Measurements from ENCODE around the gene VAC14.

VAC14 gene

DNA sequence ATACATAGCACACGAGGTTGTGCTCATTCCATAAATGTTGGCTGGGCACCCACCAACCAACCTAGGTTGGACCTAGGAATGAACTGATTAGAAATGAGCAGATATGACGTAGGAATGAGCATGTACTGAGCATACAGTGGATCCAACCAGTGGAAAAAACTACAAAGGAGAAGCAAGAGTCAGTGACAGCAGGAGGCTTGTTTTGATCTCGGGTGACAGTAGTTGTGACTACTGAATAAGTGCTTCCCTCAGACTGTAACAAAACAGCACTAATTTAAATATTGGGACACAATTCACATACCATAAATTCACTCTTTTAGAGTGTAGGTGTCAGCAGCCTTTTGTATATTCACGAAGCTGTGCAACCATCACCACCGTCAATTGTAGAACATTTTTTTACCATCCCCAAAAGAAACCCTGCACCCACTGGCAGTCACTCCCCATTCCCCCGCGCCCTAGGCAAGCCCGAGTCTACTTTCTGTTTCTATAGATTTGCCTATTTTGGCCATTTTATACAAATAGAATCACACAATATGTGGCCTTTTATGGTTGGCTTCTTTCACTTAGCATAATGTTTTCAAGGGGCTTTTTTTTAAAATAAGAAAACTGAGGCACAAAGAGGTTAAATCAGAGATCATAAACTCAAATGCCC is 7.0 kb downstream of the VAC14 start:
- Mint-ChIP-seq H3K9me3 (no peaks in the 10 kb centered on the region), H3K27me3 (no peaks in the 10 kb centered on the region), H3K4me1 (peaks cover 73% of the 10 kb centered on the region), H3K4me3 (peak overlapping the region; percentile 19), H3K27ac (peak overlapping the region; percentile 38), H3K36me3 (peaks cover 12% of the 10 kb centered on the region)
- peak; percentile 45 for ATAC-seq

DNA sequence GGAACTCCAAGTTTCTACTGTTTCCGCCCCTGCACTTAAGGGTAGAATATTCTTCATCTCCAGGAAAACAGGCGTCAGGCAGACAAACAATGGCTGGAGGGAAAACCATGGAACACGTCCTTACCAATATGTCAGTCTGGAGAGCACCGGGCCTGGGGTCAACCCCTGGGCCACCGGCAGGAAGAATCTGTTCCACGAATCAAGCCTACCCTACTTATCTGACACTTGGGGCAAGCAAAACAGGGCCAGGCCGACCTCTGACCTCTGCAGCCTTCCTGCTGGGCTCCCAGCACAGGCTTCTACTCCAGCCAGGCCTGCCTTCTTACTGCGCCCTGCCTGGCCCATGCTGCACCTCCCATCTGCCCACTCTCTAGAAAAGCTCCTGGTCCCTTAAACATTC is 10.1 kb downstream of the VAC14 start:
- H3K4me1 Mint-ChIP-seq: peaks cover 75% of the 10 kb centered on the region
- no peak for ATAC-seq
- no peaks in the 10 kb centered on the region for H3K9me3 Mint-ChIP-seq
- H3K4me3 Mint-ChIP-seq: no peak overlapping the region
- H3K36me3 Mint-ChIP-seq: peaks cover 36% of the 10 kb centered on the region
- no peaks in the 10 kb centered on the region for H3K27me3 Mint-ChIP-seq
- peak overlapping the region; percentile 46 for H3K27ac Mint-ChIP-seq

DNA sequence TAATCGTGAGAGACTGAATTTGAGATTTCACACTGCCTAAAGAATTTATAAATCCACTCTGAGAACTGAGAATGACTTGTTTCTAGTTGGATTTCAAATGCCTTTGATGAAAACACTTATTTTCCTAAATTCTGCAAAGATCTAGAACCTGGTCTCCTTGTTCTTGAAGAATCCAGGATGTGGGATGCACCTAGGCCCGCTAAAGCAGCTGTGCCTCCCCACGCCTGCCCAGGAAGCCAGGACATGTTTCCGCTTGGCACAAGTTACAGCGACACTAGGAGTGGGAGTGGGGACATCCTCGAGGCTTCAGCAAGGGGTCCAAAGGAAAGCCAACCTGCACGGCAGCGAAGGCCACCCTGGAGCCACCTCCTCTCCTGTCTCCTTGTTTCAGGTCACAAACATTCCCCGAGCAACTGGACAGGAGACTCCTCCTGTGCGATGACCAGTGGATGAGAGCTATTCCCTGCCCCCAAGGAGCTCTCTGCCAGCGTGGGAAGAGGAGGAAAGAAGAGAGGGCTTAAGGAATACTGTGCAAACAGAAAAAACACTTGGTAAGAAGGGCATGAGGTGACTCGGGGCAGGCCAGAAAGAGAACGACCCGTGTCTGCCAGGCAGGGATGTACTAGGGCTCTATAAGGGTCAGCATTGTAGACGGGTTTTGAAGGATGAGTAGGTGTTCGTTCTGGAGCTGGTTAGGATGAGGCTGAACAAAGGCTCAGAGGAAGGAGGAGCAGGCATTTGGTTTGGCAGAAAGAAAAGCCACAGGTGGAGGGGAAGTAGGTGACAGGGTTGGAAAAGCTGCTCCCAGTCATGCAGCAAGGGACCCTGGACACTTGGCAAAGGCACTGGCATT is 11.1 kb downstream of the VAC14 start:
- Mint-ChIP-seq H3K9me3 (no peaks in the 10 kb centered on the region), H3K4me3 (no peak overlapping the region), H3K27ac (no peak overlapping the region), H3K27me3 (no peaks in the 10 kb centered on the region), H3K4me1 (peaks cover 65% of the 10 kb centered on the region), H3K36me3 (peaks cover 46% of the 10 kb centered on the region)
- ATAC-seq: no peak

DNA sequence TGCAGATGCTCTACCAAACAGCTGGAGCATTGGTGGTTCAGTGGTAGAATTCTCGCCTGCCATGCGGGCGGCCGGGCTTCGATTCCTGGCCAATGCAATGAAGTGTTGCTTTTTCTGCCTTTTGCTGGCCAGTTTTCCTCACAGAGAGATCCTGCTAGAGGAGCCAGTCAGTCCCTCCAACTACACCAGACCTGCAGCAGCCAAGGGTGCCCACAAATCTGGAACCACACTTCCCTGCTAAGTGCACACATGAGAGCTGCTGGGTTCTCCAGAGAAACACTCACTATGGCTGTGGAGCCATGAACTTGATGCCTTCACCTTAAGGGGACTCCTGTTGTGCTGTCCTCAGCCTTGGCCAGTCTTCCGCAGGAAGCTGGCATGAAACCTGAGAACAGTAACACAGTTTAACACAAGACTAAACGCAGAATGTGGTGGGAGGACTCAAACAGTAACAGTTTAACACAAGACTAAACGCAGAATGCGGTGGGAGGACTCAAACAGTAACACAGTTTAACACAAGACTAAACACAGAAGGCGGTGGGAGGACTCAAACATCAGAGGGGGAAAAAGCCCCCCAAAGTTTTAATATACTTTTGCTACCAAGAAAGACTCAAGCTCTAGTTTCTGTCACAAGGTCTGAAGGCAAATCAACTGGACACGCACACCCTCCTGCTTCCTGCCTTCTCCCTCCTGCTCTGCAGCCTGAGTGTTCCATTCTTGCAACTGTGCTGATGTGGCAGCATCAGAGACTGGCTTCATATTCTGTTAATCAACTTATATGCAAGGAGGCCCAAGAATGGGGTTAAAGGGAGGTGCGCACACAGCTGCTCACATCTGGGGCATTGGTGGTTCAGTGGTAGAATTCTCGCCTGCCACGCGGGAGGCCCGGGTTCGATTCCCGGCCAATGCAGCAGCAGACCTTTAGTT is 12.0 kb downstream of the VAC14 start:
- Mint-ChIP-seq H3K4me1 (peaks cover 56% of the 10 kb centered on the region), H3K27me3 (no peaks in the 10 kb centered on the region), H3K36me3 (peaks cover 55% of the 10 kb centered on the region), H3K27ac (no peak overlapping the region), H3K4me3 (no peak overlapping the region), H3K9me3 (no peaks in the 10 kb centered on the region)
- no peak for ATAC-seq

DNA sequence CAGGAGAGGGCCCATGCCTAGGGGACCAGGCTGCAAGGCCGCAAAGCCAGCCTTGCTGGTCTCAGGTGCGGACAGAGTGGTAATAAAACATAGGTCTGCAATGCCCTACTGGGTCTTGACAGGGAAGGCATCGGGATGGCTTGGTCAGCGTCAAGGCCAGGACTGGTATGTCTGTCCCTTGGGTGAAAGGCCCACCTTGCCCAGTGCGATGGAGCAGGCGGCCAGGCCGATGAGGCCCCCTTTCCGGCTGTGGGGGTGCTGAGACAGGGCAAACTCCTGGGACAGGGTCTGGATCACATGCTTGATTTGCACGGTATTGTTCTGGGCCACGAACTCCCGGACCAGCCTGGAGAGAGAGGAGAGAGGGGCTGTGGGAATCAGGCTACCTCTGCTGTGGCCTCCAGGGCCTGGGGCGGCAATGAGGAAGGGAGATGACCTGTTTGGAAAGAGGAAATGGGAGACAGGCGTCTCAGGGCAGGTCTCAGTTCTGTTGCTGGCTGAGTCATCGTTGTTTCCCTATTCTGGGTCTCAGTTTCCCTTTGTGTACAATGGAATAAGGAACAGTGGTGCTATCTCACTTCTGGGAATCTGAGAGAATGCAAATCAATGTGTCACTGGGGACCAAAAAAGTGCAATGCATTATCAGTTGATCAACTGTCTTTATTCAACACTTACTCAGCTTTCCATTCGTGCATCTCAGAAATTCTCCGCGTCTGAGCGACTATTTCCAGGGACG is 14.8 kb downstream of the VAC14 start:
- Mint-ChIP-seq H3K4me1 (peaks cover 33% of the 10 kb centered on the region), H3K9me3 (no peaks in the 10 kb centered on the region), H3K27ac (peak overlapping the region; percentile 18), H3K27me3 (no peaks in the 10 kb centered on the region), H3K36me3 (peaks cover 82% of the 10 kb centered on the region), H3K4me3 (no peak overlapping the region)
- no peak for ATAC-seq

DNA sequence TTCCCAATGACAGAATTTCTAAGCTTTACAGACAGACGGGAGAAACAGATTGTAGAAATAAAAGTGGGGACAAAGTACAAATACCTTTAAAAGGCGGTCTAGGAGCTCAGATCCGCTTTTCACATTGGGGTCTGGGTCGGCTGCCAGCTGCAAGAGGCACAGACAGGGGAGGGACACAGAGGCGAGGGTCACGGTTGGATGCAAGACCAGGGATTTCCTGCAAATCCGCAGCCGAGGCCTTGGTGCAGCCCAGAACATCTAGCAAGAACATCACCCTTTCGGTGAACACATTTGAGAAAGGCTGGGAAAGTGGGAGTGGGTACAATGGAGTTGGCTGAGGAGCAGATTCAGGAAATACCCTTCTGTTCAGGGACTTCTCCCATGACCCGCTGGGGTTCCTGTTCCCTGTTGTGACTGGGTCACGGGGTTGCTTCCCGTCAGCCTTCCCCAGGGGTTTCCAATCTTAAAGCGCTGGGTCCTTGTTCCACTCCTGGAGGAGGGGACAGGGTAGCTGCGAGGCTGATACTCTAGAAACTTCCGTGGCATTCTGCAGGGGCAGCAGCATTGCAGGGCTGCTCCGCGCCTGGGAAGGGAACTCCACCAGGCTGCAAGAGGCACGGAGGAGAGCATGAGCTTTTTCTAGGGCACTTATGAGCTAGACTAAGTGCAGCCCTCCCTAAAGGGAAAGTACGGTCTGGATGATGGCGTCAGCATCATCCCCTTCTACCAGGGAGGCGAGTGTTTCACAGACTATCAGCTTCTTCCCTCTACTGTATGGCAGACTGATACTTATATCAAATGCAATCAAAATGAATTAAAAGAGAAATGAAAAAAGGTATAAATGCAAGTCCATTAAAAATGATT is 16.0 kb downstream of the VAC14 start:
- no peak overlapping the region for H3K27ac Mint-ChIP-seq
- H3K4me1 Mint-ChIP-seq: peaks cover 20% of the 10 kb centered on the region
- no peaks in the 10 kb centered on the region for H3K9me3 Mint-ChIP-seq
- H3K4me3 Mint-ChIP-seq: no peak overlapping the region
- H3K27me3 Mint-ChIP-seq: no peaks in the 10 kb centered on the region
- no peak for ATAC-seq
- peaks cover 90% of the 10 kb centered on the region for H3K36me3 Mint-ChIP-seq

DNA sequence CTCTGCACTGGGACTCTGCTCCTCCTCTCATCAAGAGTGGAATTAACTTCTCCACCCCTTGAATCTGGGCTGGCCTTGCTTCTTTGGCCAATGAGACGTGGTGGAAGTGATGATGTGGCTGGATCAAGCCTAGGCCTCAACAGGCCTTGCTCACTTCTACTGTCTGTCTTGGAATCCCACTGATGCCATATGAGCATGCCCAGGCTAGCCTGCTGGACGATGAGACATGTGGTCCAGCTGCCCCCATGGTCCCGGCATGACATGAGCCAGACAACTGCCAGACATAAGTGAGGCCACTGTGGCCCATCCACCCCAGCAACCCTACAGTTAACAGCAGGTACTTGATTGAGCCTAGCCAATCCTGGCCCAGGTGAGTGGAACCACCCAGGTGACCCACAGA is 18.7 kb downstream of the VAC14 start:
- Mint-ChIP-seq H3K27me3 (no peaks in the 10 kb centered on the region), H3K9me3 (no peaks in the 10 kb centered on the region), H3K4me1 (peaks cover 13% of the 10 kb centered on the region), H3K27ac (no peak overlapping the region), H3K4me3 (no peak overlapping the region), H3K36me3 (peaks cover 97% of the 10 kb centered on the region)
- no peak for ATAC-seq

DNA sequence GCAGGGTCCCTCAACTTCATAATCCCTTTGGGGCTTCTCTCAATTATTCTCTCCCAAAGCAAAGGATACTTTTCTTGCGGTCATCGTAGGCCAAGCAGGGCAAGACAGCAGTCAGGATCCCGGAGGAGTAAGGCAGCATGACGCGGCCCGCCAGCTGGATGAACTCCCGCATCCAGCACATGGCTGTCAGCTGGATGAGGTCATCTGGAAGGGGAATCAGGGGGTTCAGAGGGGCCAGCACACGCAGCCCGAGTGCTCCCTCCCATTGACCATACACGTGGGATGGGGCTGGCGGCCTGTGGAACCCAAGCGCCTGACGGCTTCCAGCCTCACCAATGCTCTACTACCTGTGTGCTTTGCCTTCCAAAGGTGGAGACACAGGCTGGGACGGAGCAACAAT is 19.2 kb downstream of the VAC14 start:
- no peaks in the 10 kb centered on the region for H3K27me3 Mint-ChIP-seq
- no peak for ATAC-seq
- H3K36me3 Mint-ChIP-seq: peaks cover 95% of the 10 kb centered on the region
- peaks cover 8% of the 10 kb centered on the region for H3K4me1 Mint-ChIP-seq
- H3K9me3 Mint-ChIP-seq: no peaks in the 10 kb centered on the region
- no peak overlapping the region for H3K4me3 Mint-ChIP-seq
- H3K27ac Mint-ChIP-seq: no peak overlapping the region

DNA sequence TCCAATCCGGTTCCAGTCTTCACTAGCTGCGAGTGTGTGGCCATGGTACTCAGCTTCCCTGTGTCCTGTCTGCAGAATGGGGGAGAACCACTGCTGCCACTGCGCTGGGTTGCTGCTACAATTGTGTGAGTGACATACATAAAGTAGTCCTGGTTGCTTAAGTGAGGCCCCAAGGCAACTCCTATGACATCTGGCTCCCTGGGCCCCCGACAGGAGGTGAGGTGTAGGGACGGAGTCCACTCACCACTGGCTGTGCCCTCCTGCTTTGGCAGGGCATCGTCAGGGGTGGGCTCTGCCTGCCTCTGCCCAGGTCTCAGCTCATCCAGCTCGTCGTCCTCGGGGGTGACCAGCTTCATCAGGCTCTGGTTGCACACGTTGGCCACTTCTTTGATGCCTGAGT is 20.4 kb downstream of the VAC14 start:
- Mint-ChIP-seq H3K27me3 (no peaks in the 10 kb centered on the region), H3K9me3 (no peaks in the 10 kb centered on the region), H3K36me3 (peaks cover 82% of the 10 kb centered on the region), H3K4me3 (no peak overlapping the region), H3K4me1 (no peaks in the 10 kb centered on the region), H3K27ac (no peak overlapping the region)
- no peak for ATAC-seq

DNA sequence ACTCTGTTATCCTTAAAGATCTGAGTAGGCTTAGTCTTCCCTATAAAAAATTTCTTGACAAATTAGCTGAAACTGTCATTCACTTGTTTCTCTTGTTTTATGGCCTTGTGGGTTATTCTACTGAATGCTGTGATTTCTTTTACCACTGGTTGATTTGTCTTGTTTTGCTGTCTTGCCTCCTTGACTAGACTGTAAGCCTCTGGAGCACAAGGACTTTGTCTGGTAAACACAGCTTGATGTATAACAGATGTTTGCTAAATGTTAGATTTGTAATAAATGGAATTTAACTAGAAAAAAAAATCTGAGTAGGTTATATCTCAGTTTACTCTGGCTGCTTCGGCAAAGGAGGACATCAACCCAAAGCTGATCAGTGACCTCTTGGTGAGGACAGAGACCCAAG is 21.6 kb downstream of the VAC14 start:
- Mint-ChIP-seq H3K9me3 (no peaks in the 10 kb centered on the region), H3K27ac (no peak overlapping the region), H3K27me3 (no peaks in the 10 kb centered on the region), H3K4me1 (no peaks in the 10 kb centered on the region), H3K36me3 (peaks cover 81% of the 10 kb centered on the region), H3K4me3 (no peak overlapping the region)
- ATAC-seq: no peak

DNA sequence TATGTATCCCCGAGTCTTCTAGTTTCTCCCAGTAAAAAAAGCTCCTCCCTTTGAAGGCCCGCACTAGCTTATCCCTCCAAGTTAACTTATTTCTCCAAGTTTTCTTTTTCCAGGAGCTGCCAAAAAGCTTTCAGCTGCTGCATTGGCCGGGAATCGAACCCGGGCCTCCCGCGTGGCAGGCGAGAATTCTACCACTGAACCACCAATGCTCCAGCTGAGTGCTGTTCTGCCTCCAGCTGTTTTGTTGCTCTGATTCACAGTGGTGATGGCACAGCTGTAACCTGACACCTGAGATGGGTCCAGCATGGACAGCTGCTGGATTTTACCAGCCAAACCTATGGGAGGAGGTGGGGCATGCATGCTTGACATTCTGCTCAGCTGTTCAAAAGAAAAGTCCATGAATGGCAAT is 22.1 kb downstream of the VAC14 start:
- Mint-ChIP-seq H3K27me3 (no peaks in the 10 kb centered on the region), H3K4me3 (no peak overlapping the region), H3K36me3 (peaks cover 81% of the 10 kb centered on the region), H3K9me3 (no peaks in the 10 kb centered on the region), H3K27ac (no peak overlapping the region), H3K4me1 (no peaks in the 10 kb centered on the region)
- no peak for ATAC-seq

DNA sequence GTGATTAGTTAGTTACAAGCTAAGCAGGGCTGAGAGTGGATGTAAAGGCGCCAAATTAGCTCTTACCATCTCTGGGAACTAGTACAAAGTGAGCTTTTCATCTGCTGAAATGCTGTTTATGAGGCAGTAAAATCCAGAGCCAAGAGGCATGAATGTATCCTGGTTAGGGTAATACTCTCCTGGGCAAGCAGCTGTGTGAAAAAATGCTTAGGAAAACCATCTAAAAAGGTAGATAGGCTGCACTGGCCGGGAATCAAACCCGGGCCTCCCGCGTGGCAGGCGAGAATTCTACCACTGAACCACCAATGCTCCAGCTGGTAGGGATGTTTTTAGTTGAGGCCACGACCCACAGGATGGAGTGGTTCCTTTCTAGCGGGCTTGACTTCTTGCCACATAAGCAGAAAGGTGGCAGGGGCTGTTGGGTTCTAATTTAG is 23.0 kb downstream of the VAC14 start:
- Mint-ChIP-seq H3K4me3 (no peak overlapping the region), H3K4me1 (no peaks in the 10 kb centered on the region), H3K27ac (no peak overlapping the region), H3K36me3 (peaks cover 81% of the 10 kb centered on the region), H3K27me3 (no peaks in the 10 kb centered on the region), H3K9me3 (no peaks in the 10 kb centered on the region)
- ATAC-seq: no peak

DNA sequence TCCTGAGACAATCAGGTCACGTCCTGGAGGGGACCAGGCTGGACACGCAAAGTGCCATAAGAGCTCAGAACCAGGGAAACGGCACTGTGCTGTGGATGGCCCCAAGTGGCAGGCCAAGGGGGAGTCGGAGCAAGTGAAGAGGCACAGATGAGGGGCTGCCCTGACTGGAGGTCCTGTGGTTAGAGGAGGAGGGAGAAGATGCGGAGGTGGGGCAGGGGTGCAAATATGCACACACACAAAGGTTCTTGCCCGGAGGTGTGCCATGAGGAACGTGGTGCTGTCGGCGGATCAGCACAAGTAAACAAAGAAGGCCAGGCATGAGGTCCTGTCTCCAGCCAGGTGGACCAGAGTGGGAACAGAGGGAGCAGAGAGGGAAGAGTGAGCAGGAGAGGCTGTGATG is 23.5 kb downstream of the VAC14 start:
- no peaks in the 10 kb centered on the region for H3K9me3 Mint-ChIP-seq
- no peaks in the 10 kb centered on the region for H3K4me1 Mint-ChIP-seq
- H3K36me3 Mint-ChIP-seq: peaks cover 81% of the 10 kb centered on the region
- H3K4me3 Mint-ChIP-seq: no peak overlapping the region
- no peak overlapping the region for H3K27ac Mint-ChIP-seq
- H3K27me3 Mint-ChIP-seq: no peaks in the 10 kb centered on the region
- no peak for ATAC-seq

DNA sequence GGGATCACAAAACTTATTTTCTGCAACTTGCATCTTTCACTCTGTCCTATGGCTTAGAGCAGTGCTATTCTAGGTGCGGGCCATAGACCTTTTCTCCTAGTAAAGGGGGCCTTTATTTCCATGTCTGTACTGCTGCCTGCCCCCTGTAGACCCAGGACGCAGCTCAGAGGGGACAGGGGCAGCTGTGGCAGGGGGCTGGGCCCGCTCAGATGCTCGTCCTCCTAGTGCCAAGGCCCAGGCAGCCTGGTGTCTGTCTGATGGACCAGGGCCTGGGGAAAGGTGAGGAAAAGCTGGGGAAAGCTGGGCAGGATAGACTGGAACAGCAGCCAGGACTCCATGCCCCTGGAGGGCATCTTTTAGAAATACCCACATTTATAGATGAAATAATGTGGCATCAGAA is 25.6 kb downstream of the VAC14 start:
- Mint-ChIP-seq H3K4me3 (no peak overlapping the region), H3K27me3 (no peaks in the 10 kb centered on the region), H3K27ac (no peak overlapping the region), H3K36me3 (peaks cover 74% of the 10 kb centered on the region), H3K9me3 (no peaks in the 10 kb centered on the region), H3K4me1 (no peaks in the 10 kb centered on the region)
- no peak for ATAC-seq
